GM08714 (cell line): ENCODE results near the gene NFIC.
"Not testable (repeated sequence)": the region's sequence is repeated elsewhere in the genome, so short reads cannot be mapped to it uniquely, and the experiment has no call there.

Source experiments
- H3K4me3 ChIP-seq: fragments of 200-500 bp; sonication (Bioruptor generic); 2 replicates; pipeline ENCODE4 v1.5.1; 2014; ENCODE audit warnings: mild to moderate bottlenecking, low read length, inconsistent platforms
- ZNF274 ChIP-seq: IDR thresholded peaks from 2 replicates; pipeline ENCODE4 v1.6.1; 2012; ENCODE audit warnings: mild to moderate bottlenecking, low read depth, low read length

Gene NFIC

GRCh38 chr19:3345850-3346460 is 20.4 kb upstream of the NFIC start:
- TF ChIP-seq ZNF274 = no peak
- H3K4me3 ChIP-seq = no peak overlapping the region

GRCh38 chr19:3346677-3347353 is 19.6 kb upstream of the NFIC start:
- no peak overlapping the region for H3K4me3 ChIP-seq
- TF ChIP-seq ZNF274 = no peak

GRCh38 chr19:3348042-3348441 is 18.3 kb upstream of the NFIC start:
- H3K4me3 ChIP-seq = no peak overlapping the region
- TF ChIP-seq ZNF274 = no peak

GRCh38 chr19:3348469-3348868 is 17.9 kb upstream of the NFIC start:
- H3K4me3 ChIP-seq = not testable (repeated sequence)

GRCh38 chr19:3350014-3350663 is 16.2 kb upstream of the NFIC start:
- H3K4me3 ChIP-seq = no peak overlapping the region
- TF ChIP-seq ZNF274 = no peak

- TF ChIP-seq ZNF274 = no peak
Observed at GRCh38 chr19:3351702-3352447, 14.5 kb upstream of the NFIC start.

GRCh38 chr19:3353493-3353892 is 12.9 kb upstream of the NFIC start:
- no peak for TF ChIP-seq ZNF274
- no peak overlapping the region for H3K4me3 ChIP-seq

More at GRCh38 chr19:3351702-3352447, 14.5 kb upstream of the NFIC start:
- H3K4me3 ChIP-seq = no peak overlapping the region

GRCh38 chr19:3356805-3357204 is 9.6 kb upstream of the NFIC start:
- TF ChIP-seq ZNF274 = no peak
- no peak overlapping the region for H3K4me3 ChIP-seq

GRCh38 chr19:3357271-3357991 is 9.0 kb upstream of the NFIC start:
- no peak overlapping the region for H3K4me3 ChIP-seq

GRCh38 chr19:3357992-3358688 is 8.2 kb upstream of the NFIC start:
- H3K4me3 ChIP-seq = no peak overlapping the region
- no peak for TF ChIP-seq ZNF274

More at GRCh38 chr19:3357271-3357991, 9.0 kb upstream of the NFIC start:
- no peak for TF ChIP-seq ZNF274

GRCh38 chr19:3358689-3359014 is 7.7 kb upstream of the NFIC start:
- no peak for TF ChIP-seq ZNF274
- peak overlapping the region; percentile 57 for H3K4me3 ChIP-seq

GRCh38 chr19:3359015-3359918 is 7.1 kb upstream of the NFIC start:
- peak overlapping the region; percentile 74 for H3K4me3 ChIP-seq
- TF ChIP-seq ZNF274 = no peak
